GM18519 (cell line): ENCODE results near the gene SPATA13.

ENCODE experiments used
- ATAC-seq: cut with Tn5 transposase; IDR thresholded peaks from one replicate; pipeline ENCODE4 v1.9.1; 2021; ENCODE audit warnings: mild to moderate bottlenecking, moderate library complexity; ENCODE audit not compliant: unreplicated experiment, low FRiP score

The SPATA13 gene

DNA sequence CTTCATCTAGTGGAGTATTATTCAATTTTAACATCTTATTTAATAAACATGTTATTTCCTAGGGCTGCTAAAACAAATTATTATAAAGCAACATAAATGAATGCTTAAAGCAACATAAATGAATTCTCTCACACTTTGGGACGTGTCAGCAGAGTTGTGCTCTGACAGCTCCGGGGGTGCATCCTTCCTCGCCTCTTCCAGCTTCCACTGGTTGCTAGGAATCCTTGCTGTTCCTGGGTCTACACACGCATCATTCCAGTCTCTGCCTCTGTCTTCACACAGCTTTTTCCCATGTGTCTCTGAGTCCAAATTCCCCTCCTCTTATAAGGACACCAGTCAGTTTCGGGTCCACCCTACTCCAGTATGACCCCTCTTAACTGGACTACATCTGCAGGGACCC lies 21.6 kb upstream of the SPATA13 start:
- ATAC-seq = no peak

DNA sequence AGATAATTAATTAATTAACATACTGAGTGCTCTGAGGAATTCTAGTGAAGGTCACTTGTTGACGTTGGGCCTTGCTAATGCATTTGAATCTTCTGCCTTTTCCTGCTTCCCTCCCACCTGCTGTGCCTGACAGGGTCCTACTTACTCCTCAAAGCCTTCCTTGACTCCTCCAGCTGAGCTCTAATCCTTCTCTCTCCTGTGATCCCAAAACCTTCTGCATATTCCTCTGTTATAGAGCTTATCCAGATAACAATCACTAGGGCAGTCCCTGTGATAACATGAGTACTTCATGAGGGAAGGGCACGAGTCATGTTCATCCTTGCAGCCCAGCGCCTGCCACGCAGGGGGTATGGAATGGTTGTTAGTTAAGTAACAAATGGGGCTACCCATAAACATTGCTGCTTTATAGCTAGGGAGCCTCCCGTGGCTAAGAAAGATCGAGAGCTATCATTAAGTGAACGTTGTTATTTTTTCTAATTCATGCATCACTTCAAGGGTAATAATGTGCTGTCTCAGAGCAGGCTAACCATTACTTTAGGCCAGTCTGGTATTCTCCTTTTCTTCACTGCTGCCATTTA lies 19.1 kb upstream of the SPATA13 start:
- no peak for ATAC-seq

DNA sequence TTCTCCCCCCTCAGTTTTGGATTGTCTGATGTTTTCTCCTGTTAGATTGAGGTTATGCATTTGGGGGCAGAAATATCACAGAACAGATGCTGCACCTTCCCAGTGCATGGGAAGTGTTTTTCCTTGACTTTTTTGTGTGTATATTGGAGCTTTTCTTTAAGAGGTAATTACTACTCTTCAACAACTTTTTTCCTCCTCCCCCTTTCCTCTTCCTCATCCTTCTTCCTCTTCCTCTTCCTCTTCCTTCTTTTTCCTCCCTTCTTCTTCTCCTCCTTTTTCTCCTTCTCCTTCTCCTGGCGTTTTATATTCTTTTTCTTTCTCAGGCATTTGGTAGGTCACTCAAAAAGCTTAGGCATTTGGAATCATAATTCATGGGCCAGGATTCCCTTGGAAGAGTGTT lies 18.1 kb upstream of the SPATA13 start:
- no peak for ATAC-seq

DNA sequence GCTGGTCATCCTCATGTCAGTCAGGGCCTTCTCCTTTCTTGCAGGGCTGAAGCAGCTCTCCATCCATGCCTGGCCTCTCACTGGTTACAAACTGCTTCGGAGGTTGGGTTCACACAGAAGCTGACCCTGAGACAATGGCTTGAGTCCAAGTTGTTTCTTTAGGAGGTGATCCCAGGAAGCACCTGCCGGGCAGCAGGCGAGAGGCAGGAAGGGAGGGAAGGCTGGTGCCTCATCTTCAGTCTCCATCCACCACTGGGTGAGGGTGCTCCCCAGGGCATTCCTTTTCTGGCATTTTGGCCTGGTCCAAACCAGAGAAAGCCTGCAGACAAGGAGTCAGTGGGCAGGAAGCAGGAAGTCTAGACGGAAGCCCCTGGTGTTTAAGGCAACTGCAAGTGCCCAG lies 17.6 kb upstream of the SPATA13 start:
- ATAC-seq = no peak

DNA sequence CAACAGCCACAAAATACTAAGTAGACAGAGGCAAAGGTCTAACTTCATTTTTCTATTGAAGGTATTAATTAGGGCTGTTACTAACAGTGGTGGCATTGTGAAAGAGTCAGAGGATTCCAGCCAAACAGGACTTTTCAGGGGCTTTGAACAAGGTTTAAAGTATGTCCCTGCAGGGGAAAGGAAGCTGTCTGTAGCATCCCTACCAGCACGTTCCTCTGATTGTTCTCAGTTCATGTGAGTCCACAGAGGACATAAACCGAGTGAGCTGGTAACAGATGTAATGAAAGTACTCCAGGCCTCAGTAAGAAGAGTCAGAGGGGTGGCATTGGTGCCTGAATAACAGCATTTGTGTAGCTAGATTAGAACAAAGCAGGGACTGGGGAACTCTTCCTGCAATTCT lies 15.3 kb upstream of the SPATA13 start:
- ATAC-seq = no peak

DNA sequence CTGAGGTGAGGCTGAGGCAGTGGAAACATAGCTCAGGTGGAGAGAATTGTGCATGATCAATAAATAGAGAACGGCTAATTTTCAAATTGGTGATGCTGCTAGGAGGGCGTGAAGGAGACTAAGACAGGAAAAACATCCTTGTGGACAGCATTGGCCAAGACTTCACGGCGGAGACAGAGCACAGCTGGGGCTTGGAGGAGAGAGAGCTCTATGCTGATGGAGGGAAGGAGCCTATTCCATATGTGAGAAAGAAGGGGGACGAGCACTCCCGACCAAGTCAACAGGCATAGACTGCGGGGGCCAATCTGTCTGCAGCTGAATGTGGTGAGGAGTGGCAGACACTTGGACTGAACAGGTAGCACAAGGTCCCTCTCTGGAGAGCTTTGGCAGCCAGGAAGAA lies 14.8 kb upstream of the SPATA13 start:
- ATAC-seq = no peak

DNA sequence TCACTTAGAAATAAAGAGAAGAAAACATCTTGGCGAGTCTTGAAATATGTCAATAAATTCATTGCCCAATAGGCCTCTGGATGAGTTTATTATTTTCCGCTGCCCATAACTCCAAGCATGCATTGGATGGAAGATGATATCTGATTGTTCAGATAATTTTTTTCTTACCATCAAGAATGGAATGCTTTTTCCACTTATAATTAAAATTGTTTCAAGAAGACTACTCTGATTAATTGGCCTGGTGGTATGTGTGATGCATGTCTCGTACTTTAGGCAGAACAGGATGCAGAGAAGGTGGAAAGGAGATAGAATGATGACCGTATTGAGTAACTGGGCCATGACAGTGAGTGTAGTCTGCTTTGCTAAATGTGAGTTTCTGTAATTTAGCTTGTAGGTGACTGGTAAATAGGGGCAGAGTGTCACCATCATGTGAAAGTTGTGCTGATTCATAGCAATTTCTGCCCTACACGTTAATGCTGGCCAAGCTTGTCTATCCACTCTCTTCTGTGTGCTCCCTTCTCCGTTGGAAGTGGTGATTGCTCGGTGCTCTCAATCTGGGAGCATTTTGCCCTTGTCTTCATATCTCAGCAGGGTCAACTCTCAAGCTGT lies 13.5 kb upstream of the SPATA13 start:
- ATAC-seq = no peak

DNA sequence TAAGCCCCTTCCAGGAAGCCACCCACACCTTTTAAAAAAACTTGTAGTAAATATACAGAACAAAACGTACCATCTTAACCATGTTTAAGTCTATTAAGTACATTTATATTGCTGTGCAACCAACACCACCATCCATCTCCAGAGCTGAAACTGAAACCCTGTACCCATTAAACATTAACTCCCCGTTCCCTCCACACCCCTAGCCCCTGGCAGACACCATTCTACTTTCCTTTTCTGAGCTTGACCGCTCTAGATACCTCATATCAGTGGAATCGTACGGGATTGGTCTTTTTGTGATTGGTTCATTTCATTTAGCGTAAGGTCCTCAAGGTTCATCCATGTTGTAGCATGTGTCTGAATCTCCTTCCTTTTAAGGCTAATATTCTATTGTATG lies 13.0 kb upstream of the SPATA13 start:
- ATAC-seq = no peak

DNA sequence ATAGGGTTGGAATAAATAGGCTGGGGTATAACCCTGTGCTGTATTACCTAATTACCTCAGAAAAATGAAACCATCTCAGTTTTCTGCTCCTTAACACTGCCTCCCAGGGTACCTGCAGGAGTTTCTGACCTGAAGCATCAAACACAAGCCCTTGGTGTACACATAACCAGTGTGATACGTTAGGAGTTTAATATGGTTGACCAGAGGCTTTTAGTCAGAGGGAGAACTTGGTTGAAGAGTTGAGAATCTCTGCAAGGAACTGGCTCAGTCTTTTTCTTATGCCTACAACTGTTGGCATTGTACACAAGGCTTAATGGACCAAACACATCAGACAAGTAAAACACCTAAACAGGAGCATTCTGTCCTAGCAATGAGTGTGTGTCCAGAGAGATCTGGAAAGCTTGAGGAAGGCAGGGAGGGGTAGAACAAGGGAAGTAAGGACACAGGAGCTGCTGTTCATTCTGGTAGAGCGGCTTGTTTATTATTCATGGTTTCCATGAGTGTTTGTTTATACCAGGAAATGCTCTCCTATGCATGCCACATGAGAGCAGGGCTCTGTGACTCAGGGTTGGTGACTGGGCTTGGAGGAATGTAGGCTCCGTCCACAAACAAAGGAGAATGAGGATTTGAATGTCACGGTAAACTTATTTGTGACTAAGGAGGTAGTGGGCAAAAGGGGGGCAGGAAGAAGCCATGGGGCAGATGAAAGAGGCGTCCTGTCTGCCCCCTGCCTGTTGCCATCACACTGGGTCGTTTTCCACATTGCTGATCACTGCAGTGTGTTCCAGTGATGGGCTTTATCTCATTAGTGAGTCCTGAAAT lies 11.9 kb upstream of the SPATA13 start:
- no peak for ATAC-seq

DNA sequence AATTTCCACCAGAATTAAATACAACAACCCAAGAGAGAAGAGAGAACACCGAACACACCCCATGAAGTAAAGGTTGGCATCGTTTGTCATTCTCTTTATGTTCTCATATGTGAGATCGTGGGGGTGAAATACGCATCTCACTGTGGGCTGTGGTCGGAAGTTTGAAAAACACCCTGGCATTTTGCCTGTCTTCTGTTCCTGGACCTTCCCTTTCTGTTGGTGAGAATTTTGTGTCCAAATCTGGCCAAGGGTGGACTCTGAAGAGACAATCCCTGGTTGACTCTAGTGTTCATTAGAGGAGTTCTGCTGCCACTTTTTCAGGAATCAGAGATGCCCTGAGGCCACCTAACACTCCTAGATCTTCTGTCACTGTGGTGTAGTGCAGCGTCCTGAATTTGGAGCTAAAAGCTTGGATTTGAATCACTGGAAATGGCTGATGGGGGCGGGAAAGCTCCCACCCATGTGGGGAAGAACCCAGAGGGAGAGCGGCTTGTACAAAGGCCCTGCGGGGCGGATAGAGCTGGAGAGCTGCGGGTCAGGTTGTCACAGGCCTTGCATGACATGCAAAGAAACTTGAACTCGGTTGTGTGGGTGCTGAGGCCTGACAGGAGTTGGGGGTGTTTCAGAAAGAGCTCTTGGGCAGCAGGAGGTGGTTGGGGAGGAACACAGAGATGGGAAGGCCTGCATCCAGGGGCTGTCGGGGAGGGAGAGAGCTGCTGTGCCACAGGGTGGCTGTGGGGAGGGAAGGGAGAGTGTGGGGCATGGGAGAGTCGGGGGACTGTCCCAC lies 11.1 kb upstream of the SPATA13 start:
- no peak for ATAC-seq

DNA sequence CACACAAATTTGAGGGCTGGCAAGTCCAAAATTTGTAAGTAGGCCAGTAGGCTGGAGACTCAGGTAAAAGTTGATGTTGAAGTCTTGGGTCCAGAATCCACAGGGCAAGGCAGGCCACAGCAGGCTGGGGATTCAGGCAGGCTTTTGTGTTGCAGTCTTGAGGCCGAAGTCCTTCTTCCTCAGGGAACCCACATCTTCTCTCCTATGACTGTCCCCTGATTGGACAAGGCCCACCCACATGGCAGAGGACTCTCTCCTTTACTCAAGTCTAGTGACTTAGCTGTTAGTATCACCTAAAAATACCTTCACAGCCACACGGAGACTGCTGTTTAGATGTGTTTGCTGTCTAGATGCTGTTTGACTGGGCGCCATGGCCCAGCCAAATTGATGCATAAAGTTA lies 9.9 kb upstream of the SPATA13 start:
- ATAC-seq = no peak

DNA sequence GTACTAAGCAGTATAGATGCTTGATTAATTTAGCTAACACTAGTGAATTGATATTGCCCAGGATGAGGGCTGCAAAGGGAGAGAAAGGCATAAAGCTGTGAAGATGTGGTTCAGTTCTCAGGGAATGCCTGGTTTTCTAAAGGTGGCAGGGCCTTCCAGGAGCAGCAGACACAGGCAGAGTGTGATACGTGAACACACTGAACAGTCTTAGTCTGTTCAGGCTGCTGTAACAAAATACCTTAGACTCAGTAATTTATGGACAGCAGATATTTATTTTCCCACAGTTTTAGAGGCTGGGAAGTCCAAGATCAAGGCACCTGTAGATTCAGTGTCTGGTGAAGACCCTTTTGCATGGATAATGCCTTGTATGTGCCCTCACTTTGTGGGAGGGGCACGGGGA lies 8.7 kb upstream of the SPATA13 start:
- no peak for ATAC-seq

DNA sequence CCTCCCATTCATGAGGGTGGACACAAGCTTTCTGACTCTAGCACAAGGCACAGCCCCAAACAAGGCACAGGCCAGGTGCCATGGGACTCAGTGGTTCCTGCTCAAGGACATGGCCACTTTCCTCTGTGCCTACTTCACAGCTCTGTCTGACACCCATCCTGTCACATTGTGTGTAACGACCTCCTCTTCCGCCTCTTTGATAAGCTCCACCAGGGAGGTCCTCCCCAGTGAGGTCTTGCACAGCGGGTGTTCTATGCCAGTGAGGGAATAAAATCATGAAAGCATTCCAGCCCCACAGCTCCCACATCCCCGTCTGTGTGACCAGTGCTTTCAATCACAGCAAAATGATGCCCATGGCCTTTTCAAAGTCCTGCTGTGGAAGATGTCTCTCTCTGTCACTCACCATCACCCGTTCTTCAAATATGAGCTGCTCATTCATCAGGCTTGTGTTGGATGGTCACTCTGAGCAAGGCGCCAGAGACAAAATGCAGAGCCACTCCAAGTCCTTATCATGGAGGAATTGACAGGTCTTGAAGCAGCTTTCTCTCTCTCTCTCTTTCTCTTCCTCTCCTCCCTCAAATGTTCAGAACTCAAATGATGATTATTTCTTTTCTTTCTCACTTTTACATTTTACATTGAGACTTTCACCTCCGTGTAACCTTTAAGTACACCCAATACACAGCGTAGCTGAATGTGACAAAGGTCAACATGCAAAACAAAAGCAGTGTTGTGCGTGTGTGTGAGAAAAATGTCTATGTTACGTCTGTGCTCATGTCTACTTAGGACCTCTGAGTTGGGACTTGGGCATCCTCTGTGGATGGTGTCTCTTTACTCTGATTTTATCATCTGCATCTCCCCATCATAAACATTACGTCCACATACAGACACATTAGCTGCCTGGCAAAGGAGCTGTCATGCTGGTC lies 8.0 kb upstream of the SPATA13 start:
- ATAC-seq = no peak

DNA sequence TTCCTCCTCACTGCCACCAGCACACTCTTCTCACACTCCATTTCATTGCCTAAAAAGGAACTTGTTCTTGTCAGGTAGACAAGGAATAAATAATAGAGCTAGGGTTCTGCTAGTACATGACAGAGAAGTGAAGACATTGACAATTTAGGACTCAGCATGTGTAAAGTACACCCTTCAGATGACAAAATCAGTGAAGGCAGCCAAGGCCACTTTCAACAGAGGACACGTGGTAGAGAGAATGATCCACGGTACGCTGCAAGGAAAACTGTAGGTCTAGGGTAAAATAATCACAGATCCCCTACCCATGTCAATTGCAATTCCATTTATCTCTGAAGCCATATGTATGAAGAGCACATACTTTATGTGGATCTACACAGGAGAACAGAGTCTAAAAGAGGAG lies 7.2 kb upstream of the SPATA13 start:
- no peak for ATAC-seq

DNA sequence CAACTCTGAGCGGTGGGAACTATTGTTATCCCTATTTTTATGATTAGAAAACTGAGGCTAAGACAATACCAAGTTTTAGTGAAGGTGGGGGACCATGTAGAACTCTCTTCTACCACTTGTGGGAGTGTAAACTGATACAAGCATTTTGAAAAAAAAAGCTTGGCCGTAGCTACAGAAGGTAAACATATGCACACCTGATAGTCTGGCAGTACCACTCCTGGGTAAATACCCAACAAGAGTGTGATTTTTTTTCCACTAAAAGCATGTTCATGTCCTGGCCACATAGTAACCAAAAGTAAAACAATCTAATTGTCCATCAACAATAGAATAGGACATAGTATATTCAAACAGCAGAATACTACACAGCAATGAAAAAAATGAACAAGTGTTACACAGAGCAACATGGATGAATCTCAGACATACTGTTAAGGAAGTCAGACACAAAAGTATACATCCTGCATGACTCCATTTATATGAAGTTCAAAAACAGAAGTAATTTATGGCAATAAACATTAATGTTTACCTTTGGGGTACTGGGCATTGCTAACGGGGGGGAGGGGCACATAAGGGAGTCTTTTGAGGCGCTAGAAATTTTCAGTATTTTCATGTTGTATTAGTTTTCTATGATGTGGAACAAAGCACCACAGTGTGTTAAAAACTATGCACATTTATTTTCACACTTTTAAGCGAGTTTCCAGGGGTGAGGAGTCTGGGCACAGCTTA lies 6.4 kb upstream of the SPATA13 start:
- no peak for ATAC-seq

DNA sequence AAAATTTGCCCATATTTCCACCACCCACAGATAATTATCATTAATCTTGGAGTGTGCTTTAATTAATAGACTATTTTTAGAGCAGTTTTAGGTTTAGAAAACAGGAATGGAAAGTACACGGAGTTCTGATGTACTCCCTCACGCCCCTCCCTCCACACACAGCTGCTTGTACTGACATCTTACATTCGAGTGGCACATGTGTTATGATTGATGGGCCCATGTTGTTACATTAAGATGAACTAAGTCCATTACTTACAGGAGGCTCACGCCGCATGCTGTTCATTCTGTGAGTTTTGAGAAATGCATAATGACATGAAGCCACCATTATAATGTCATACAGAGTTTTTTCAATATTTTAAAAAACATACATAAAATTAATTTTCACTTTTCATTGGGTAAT lies 1.2 kb upstream of the SPATA13 start:
- ATAC-seq = no peak

DNA sequence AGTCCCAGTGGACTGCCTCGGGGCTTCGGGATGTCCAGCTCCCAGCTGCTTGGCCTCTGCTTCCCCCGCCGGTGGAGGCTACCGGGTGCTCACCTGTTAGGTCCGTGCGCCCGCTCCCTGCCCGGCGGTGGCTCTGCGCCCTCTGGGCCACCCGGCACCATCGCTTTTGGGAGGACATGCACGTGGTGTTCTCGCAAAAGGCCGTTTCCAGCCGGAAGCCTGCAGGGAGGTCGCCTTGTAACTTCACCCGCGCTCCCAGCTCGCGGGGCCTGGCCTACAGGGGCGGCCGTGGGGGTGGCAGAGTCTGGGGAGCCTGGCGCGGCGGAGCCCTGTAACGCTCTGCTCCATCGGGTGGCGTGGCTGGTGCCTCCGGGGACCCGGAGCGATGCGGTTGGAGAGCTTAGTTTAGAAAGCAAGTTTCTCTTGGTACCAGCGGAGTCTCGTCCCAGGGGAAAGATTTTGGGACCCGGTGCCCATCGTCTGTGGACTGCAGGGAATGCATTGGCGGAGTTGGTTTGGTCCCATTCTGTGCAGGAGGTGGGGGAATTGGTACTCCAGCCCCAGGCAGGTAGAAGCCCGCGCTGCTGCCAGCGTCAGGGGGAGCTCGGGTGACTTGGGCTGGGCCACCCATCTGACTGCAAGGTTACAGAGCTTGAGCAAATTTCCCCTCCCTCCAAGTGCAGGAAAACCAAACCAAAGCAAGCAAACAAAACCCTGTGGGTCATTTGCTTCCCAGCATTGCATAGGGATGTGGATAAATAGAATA lies 673 bp downstream of the SPATA13 start:
- peak; percentile 28 for ATAC-seq

DNA sequence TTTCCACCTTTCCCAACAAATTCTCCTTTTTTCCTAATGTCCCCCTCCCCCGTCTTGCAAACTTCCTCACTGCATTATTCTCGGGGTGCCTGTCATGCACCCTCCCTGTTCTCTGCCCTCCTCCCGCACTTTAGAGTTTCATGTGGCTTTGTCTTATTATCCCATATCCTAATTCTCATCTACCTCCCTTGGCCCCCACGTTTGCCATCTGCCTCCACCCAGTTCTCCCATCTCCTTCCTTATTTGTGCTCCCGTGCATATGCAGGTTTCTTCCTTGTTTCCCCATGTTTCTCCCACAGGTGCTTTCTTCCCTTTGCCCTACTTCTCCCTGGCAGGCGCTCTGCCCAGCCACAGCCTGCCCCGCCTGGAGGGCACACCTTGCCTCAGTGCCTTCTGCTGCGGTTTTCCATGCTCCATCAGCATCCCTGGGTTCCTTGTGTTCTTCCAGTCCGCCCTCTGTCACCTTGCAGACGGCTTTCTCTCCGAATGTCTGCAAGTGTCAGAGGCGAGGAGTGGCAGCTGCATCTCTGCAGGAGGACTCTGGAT lies 1.5 kb downstream of the SPATA13 start:
- no peak for ATAC-seq

DNA sequence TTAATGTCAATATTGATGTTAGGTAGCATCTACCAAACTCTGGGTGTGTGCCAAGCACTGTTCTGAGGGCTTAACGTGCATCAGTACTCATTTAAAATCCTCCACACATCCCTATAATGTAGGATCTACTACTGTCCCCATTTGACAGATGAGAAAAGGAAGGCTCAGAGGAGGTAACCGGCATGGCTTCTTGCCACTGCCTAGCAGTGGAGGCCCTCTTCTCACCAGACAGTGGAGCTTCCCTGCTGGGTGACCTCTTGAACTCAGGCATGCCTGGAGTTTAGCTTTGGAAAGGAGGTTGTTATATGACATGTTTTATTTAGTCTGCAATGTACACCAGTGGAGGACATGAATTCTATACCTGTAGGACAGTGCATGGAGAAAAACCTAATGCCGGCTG lies 2.1 kb downstream of the SPATA13 start:
- no peak for ATAC-seq
